GM12875 (cell line): ENCODE measurements around the gene ENTPD2.

ENCODE experiments used
- H3K4me3 ChIP-seq: one replicate; pipeline ENCODE4 v1.5.1; 2011; ENCODE audit warnings: low read depth, low read length, control low read depth
- CTCF ChIP-seq: IDR thresholded peaks from 2 replicates; pipeline ENCODE4 v1.5.1; 2011; ENCODE audit warnings: low read depth, mild to moderate bottlenecking, control low read depth, inconsistent platforms, low read length, moderate library complexity, borderline replicate concordance; ENCODE audit not compliant: insufficient read depth

ENTPD2 gene

DNA sequence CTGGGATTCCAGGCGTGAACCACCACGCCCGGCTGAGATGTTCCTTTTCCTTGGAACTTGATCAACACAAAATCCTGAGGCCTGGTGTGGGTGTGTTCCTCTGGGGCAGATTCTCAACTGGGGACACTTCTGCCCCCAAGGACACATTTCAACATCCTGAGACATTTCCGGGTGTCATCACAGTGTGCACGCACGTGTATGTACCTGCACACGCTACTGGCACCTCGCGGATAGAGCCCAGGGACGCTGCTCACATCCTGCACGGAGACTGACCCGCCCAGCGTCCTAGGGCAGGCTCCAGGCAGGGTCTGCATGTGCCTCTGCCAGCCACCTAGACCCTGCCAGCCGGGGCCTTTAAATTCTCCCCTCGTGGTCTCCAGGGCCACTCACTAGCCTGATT is 8.5 kb upstream of the ENTPD2 start:
- no peak overlapping the region for H3K4me3 ChIP-seq
- TF ChIP-seq CTCF = no peak

DNA sequence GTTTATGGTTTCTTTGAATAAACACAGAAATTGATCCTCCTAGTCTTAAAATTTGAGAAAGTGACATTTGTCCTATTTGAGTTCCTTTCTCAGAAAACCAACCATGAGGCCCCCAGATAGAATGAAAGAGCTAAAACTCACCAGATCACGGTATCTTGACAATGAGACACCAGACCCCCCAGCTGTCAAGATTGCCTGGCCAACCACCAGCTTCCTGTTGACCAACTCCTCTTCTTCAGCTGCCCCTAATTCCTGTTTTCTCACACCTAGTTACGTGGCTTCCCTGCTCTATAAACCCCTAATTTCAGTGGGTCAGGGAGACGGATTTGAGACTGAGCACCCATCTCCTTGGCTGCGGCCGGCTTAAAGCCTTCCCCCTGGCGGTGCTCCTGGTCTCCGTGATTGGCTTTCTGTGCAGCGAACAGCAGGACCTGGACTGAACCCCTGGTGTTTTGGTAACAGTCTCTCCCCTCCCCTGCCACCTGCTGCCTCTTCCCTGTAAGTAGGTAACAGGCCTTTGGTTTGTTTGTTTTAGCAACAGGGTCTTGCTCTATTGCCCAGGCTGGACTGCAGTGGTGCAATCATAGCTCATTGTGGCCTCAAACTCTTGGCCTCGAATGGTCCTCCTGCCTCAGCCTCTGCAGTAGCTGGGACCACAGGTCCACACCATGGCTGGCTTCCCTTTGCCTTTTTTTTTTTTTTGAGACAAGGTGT is 4.8 kb upstream of the ENTPD2 start:
- TF ChIP-seq CTCF = no peak
- H3K4me3 ChIP-seq = no peak overlapping the region

- H3K4me3 ChIP-seq = no peak overlapping the region
- no peak for TF ChIP-seq CTCF
Observed at GRCh38 chr9:137057545-137057944, 3.7 kb upstream of the ENTPD2 start.

- no peak overlapping the region for H3K4me3 ChIP-seq
- TF ChIP-seq CTCF = no peak
Observed at GRCh38 chr9:137056739-137057415, 3.0 kb upstream of the ENTPD2 start.

DNA sequence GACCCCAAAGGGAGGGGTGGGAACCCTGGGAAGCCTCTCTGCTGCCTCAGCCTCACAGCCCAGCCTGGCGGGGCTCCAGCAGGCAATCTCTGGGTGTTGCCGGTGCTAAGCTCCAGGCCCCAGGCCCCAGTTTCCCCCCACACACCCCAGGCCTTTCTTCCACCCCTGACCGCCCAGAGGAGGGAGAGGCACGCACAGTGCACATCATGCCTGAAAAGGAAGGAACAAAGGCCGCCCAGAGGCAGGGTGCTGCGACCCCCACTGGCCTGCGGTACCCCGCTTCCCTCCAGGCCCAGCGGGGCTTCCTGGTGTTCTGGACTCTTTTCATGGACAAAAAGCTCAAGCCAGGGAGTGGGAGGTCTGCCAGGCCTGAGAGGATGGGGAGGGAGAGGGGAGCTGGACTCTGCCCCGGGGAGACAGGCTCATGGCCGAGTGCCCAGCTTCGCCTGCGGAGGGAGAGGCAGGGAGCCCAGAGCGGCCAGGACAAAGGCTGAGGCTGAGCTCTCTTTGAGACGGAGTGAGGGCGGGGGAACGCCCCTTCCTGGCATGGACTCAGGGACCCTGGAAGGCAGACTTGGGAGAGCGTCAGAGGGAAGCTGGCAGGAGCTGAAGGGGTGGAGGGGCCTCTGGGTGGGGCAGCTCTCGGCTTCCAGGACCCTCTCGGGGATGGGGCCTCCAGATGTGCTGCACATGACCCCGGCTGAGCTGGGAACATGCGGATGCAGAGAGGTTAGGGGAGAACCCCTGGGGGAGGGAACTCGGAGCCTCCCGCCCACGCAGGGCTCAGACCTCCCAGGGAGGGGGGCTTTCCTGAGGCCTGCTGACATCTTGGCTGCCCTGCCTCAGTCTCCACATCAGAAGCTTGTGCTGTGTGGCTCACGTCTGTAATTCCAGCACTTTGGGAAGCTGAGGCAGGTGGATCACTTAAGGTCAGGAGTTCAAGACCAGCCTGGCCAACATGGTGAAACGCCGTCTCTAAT is 1.8 kb upstream of the ENTPD2 start:
- no peak for TF ChIP-seq CTCF

DNA sequence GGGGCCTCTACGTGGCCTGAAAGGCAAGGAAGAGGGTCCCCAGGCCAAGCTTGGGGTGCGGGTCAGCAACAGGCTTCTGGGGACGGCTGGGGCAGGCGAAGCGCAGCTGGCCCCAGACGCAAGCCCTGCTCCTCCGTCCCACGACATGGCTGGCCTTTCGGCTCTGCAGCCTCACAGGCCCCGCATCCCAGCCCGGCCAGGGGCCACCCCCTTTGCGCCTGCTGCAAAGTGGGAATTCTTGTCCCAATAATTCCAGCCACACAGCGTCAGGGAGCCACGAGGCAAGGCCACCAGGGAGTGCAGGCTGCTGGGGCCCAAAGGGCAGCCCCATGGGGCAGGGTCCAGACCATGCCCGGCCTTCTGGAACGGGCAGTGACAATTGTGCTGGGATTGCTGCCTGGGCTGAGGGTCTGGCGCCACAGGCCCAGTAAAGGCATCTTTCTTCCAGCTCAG is 1.1 kb upstream of the ENTPD2 start:
- no peak for TF ChIP-seq CTCF
- H3K4me3 ChIP-seq = no peak overlapping the region

More for the DNA sequence above, 1.8 kb upstream of the ENTPD2 start:
- H3K4me3 ChIP-seq = no peak overlapping the region
